ENCODE data around the gene AHNAK. TPM values are rescaled to one million over a fixed set of nuclear protein-coding genes. Genes with fewer than 3 reads are reported as not detected.
"Not testable (repeated sequence)": the region's sequence is repeated elsewhere in the genome, so short reads cannot be mapped to it uniquely, and the experiment has no call there.

Gene AHNAK
- total RNA-seq, 1 donor from 2014 or later = 1,254 TPM

DNA sequence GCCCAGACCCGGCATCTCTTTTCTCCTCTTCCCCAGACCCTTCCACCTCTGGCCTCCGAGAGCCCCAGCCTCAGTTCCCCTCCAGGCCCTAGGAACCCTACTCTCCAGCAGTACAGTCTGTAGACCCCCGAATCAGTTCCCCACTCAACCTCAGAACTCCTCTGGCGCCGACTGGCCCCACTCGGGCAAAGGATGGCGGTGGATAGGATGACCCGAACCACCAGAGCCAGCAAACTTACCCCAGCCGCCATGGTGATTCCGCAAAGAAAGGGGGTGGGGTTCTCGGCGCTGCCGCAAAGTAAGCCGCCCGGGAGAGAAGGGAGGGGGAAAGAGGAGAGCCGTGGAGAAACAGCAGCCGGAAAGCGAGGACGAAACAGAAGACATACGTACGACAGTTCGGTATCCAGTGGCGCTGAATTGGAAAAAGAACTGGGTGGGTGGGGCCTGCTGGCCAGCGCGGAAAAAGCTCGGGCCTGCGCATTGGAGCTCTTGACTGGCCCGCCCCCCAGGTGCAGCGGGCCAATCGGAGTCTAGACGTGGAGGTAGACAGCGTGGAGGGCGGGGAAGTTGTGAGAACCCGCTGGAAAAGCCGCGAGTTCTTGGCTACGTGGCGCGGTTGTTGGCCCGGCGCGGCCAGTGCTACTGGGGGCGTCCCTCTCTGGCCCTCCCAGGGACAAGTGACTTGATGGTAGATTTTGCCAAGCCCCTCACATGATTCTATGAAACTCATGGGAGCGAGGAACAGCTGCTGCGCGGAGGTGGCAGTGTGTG is 27.2 kb upstream of the AHNAK start, which contains the start of gene EEF1G:
EEF1G (minus strand) TSS at position 300 of the 771 bp plus-strand sequence; CDS start at position 251, 49 bp downstream.
- peak; percentile 99 for DNase-seq (ENCODE audit: low spot score)

DNA sequence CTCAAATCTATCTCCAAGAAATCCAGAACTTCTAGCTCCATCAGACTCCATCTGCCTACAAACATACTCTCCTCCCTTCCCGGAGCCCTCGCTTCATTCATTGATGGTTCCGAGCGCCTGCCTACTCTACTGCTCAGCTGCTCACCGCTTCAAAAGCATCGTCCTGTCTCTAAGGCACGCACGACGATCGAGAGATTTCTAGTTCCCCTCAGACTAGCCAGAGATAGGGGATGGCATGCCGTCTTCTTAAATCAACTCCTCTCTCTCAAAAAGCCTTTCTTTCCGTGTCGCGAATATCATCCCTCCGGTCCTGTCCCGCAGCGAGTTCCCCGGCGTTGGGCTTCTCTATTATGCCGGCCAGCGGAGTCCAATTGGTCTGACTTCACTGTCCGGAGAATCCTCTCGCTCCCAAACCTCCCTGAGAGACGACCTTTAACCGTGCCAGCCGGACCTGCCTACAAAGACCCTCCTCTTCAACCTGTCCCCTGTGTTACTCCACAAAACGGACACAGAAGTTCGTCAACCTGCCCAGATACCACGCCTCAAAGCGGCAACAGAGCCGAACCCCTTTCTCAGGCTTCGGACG is 26.5 kb upstream of the AHNAK start:
- no peak for DNase-seq (ENCODE audit: low spot score)

DNA sequence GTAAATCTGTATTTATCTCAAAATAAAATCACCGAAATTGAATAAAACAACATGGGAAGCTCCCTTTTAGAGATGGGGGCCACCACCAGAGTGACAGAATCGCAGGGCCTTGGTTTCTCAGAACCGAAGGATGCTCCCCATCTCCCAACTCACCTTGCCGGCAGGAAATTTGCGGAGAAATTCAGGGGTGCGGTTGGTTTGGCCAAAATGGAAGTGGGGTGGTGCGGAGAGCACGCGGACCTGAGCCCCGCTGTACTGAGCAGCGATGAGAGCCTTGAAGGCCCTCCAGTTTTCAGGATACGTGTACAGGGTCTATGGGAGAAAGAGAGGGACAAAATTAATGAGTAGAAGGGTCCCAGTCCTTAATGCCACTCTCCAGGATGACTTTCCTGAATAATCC is 25.8 kb upstream of the AHNAK start:
- no peak for DNase-seq (ENCODE audit: low spot score)

DNA sequence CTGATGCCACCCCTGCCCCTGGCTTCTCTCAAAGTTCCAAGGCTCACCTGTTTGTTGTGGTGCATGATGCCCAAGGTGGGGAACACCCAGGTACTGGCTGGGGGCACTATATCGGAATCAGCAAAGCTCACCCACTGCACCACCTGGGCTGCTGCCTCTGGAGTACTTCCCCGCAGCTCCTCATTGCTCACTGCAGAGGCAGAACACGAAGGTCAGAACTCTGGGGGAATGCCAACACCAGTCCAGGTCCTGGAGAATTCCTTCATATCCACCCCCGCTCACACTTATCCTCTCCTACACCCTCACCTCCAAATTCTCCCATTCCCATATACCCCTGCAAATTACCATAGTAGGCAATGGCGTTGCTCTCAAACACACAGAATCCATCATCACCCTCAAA is 24.9 kb upstream of the AHNAK start:
- DNase-seq (ENCODE audit: low spot score) = not testable (repeated sequence)

DNA sequence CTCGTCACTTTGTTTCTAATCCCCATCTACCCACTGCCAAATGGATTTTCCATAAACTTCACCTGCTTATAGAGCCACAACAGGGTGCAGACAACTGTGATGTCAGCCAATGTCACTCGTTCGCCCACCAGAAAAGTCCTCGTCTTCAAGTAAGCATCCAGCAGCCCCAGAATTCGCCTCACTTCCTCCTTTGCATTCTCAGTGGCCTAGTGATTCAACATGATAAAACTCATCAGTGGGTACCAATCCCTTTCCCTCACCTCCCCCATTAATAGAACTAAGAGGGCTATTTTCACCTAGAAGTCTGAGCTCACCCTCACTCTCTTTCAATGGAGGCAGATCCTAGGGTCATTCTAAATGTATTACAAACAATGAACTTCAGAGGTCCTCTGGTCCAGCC is 24.3 kb upstream of the AHNAK start:
- DNase-seq (ENCODE audit: low spot score) = not testable (repeated sequence)

DNA sequence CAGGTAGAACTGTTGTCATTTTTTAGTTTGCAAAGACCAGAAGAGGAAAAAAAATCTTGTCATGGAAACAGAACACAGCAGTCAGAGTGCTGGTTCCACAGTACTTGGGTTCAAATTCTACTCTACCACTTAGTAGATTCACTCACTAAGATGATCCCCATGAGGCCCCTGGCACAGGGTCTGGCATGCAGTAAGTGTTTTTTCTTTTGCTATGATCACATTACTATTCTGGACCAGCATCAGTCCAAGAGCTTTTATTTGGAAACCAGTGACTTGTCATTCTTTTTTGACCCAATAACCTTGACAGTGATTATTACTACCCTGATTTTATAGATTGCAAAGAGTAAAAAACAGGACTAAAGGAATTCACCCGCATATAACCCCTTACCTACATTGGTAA is 23.0 kb upstream of the AHNAK start:
- no peak for DNase-seq (ENCODE audit: low spot score)

DNA sequence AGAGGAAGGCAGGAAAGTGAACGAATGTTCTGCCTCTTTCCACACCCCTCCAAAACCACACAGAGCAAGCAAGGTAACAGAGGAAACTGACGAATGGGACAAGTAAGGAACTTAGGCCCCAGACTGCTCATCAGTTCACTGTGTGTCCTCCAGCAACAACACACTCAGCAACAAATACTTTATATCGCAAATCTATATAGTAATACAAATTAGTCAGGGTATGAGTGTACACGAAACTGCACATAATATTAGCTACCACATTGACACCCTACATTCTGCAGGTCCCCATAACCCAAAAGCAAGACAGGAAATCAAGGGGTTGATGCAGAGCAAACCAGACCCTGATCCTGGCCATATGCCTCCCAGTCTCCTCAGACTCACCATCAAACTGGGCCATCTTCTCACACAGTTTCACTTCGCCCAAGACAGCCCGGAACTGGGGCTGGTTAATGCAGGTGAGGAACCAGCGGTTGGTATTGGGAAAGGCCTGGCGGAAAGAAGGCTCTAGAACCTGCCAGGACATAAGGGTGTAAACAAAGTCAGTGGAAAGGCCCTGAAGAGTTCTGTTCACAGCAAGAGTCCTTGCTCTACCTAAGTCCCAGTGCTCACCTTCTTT is 20.5 kb upstream of the AHNAK start:
- DNase-seq (ENCODE audit: low spot score) = no peak

DNA sequence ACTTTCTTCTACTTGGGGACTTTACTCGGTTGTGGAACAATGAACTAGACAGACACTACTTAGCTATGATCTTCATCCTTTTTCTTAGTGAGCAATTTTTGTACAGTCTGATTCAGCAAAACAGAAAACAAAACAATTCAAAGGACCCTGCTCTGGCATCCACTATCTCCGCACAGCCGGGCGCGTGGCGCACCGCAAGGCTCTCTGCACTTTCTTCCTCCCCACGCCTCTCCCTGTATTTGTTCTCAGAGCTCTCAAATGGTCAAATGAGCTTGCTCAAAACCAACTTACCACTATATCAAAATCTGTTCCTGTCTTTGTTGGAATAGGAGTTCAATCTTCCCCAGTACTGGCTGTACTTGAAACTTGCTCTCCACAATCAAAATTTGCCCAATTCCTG is 19.6 kb upstream of the AHNAK start:
- DNase-seq (ENCODE audit: low spot score) = no peak

DNA sequence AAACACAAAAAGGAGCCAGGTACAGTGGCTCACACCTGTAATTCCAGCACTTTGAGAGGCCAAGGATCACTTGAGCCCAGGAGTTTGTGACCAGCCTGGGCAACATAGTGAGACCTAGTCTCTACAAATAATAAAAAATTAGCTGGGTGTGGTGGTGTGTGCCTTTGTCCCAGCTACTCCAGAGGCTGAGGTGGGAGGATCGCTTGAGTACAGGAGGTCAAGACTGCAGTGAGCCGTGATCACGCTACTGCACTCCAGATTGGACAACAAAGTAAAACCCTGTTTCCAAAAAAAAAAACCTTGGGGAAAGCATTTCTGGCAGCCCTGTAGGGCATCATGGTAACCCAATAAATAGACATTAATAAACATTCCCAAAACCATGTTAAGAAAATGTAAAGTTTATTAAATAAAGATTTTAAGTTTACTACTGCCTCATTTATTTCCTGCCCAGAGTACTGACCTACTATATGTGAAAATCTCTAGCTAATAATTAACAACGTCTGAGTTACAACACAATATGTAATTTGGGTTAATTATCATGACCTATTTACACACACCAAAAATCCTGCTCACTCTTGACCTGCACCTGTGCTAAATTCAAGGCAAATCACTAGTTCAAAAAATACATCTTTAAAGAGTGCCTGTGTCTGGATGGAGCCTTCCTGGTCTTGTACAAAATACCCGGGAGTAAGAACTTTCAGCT is 18.6 kb upstream of the AHNAK start:
- no peak for DNase-seq (ENCODE audit: low spot score)

DNA sequence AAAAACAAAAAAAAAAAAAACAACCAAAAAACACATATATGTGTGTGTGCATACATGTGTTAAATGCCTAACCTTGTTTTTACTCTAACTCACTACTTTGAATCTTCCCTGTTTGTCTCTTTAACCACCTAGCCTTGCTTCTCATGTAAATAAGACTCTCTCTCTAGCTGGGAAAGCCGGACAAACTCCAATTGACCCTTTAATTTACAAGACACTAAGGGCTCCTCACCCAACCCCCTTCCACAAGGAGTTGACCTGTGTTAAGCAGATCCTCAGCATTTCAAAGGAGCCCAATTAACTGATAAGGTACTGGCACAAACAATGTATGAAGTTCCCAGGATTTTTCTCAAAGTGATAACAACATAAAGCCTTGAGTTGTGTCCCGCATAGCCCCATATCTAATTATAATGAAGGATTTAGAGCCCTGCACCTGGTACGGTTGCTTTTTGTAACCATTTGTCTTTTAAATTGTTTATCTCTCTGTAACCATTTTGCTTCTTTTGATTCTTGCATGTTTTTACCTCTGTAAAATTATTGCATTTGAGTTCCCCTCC is 15.1 kb upstream of the AHNAK start:
- not testable (repeated sequence) for DNase-seq (ENCODE audit: low spot score)

DNA sequence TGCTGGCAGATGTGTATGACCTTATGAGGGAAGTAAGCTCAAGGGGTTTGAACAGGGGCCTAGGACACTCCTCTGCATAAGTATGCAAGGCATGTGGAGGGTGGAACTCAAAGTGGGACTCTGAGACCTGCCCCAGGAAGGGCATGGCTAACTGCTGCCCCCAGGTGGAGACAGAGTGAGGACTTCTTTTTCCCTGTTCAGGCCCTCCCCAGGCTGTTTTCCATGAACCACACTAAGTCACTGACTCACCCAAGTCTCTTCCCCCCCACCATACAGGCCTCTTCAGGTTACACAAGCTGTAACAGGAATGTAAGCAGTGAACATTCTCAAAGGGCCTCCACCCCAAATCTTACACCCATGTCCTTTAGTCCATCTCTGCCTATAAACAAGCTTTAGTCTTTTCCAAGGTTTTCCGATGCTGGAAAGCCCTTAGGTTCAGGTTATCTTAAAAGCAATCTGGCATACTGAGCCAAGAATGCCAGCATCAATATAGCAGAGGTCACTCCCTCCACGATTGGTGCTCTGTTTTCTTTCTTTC is 14.0 kb upstream of the AHNAK start:
- no peak for DNase-seq (ENCODE audit: low spot score)

DNA sequence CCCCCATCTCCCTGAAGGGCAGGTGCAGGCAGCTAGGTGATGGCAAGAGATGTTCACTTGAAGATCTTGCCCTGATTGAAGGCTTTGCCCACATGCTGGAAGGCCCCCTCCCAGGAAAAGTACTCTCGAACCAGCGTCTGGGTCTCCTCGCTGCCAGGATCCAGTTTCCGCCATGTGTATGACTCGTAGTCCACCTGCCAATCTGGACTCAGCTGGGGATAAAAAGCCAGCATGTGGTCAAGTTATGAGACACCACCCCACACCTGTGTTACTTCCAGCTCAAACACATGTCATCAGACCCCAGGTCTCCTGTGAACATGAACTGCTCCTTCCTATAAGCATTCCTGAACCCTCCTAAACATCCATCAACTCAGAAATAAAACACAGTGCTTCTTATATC is 13.0 kb upstream of the AHNAK start:
- DNase-seq (ENCODE audit: low spot score) = not testable (repeated sequence)

DNA sequence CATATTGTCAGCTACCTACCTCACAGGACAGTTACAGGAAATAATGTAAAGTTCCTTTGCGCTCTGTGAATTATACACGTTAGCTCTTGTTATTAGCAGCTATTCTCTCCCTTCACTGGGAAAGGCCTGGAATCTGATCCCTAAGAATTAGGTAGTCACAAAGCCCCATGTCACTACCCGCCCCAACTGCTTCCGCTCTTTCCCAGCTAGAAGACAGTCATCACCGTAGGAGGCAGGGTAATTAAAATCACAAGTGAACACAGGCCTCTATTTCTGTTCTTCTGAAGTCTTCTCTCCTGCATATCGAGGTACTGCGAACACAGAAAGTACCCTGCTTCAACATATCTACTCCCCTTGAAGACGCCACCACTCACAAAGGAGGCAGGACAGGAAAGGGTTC is 12.6 kb upstream of the AHNAK start:
- DNase-seq (ENCODE audit: low spot score) = no peak

DNA sequence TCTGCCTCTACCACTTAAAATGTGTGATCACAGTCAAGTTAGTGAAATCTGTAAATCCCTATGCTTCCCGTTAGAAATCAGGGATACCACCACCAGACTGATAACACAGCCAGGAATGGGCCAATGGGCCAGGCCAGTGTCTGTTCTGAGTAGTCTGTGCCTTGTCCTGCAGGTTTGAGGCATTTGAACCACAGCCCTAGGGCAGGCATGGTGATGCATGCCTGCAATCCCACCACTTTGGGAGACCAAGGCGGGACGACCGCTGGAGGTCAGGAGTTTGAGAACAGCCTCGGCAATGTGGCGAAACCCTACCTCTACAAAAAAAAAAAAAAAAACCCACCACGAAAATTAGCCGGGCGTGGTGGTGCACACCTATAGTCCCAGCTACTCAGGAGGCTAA is 12.1 kb upstream of the AHNAK start:
- DNase-seq (ENCODE audit: low spot score) = no peak

DNA sequence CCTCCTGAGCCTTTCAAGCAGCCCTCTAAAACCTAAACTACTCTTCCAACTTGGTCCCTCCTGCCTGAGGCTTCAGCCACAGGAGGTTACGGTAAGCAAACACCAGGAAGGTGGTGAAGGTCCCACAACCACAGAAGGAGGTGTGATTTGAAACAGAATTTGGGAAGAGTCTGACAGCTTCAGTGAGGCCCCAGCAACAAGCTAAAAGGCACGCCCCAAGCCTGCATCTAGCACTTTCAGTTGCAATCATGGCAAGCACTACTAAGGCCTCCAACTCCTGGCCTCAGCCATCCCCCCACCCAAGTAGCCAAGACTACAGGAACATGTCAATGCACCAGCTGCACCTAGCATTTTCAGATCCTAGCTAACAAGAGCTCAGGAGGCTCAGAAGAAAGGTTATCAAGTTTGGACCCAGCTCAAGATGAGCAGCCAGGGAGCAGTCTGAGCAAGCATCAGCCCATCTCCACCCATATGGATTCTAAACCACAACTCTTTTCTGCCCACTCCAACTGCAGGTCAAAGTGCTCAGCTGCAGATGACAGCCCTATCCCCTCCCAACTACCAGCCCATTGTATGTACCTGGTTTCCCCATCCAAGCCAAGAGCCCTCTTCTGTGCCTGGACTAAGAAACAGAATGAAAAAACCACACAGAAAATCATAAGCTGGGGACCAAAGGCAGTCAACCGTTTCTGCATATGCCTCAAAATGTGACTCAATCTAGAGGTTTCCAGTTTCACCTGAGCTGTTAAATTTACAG is 10.4 kb upstream of the AHNAK start:
- DNase-seq (ENCODE audit: low spot score) = no peak

DNA sequence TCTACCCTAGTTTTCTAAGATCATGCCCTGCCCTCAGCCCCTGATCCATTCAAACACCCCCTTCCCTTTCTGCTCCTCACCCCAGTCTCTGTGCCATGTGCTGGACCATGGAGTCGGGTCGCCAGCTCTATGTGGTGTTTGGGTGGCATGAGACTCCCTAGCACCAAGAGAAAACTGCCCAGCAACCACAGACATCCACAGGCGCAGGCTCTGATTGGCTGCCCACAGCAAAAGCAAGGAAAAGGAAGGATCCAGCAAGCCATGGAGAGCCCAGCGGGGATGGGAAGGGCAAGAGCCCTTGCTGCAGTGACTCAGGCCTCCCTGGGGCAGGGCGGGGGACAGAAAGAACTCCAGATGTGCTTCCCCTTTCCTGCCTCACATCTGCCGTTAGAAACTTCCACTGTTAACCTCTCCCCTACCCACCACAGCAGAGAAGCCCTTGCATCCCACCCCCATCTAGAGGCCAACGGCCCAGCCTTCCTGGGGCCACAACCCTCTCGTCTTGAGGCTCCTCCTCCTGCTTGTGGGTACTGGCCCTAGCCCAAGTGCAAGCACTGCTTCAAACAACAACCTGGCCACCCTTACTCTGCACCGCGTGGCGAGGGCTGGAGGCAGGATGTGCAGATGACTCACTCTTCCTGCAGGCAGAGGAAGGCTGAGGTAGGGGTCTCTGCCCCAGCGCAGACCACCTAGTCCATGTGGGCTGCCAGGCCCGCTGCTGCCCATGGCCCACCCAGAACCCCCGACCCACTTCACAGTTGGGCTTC is 9.7 kb upstream of the AHNAK start:
- no peak for DNase-seq (ENCODE audit: low spot score)

DNA sequence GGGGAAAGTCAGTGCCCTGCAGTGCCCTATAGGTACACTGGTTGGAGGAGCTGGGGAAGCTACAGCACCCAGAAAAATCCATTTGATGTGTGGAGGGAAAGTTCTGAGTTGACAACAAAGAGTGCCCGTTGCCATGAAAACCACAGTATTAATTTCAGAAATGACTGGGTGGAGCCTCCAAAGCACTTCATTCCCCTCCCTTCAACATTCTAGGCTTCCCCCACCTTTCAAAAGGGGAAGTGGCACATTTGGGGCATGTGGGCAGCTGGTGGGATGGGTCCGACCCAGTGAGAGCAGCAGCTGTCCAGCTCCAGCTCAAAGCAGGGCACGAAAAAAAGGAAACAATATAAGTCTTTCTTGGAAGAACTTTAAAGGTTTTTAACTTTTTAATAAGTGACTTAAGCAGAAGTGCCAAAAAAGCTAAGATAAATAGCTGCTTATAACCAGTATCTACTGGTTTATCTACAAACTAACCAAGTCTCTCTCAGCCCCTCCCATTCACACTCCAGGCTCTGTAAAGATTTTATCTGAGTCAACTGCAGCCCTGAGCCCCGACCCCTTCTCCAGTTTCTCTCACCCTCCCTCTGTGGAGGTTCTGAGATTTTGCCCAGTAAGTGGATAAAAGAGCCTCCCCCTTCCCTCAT is 9.0 kb upstream of the AHNAK start:
- DNase-seq (ENCODE audit: low spot score) = no peak

DNA sequence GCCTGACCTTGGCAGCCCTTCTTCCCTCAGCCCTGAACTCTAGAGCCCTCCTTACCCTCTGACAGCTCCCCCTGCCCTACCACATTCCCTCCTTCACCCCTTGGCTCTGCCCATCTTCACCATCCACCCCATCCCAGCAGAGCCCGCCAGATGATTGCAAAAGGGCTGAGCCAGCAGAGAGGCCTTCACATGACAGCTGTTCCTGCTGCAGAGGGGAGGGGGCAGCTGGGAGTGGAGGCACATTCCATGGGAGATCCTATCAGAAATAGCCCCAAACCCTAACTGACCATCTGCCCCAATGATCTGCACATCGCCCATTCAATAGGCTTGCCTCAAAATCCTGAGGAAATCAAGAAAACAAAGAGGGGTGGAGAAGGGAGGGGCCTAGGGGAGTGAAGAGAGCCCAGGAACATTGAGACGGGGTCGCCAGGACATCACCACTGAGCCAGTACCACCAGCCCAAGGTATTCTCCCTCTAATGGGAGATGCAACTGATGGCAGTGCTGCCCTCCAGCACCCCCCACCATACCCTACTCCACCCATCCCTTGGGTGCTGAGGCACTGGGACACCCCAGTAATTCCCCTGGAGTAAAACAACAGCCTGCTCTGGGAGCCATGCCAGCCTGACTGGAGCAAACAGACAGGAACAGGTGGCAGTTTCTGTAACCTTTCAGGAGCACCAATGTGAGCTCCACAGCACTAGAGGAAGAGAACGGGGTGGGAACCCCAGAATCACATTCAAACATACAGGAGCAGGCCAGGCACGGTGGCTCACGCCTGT is 8.0 kb upstream of the AHNAK start:
- no peak for DNase-seq (ENCODE audit: low spot score)
